Stomach (tissue), 4 donors: ENCODE measurements around the gene ATP8B4.

Experiments
- CTCF ChIP-seq, 7 experiments: fragments of 450-650 bp in 4 of 7; fragments of 200-600 bp in 3 of 7; sonication (generic) in 3 of 7; IDR thresholded peaks; one replicate each; pipeline ENCODE4 v1.5.1; 2016 to 2019; ENCODE audit warnings: antibody characterized with exemption in 7 of 7, control low read depth in 2 of 7, mild to moderate bottlenecking in 1 of 7
- EP300 ChIP-seq: sonication (generic); formaldehyde crosslinking; IDR thresholded peaks from one replicate; pipeline ENCODE4 v1.6.1; 2017; ENCODE audit warnings: antibody characterized with exemption
- POLR2A ChIP-seq, 4 donors: fragments of 450-650 bp; IDR thresholded peaks; one replicate each; pipeline ENCODE4 v1.6.1; 2016; ENCODE audit warnings: antibody characterized with exemption in 4 of 4, control low read depth in 2 of 4, mild to moderate bottlenecking in 1 of 4, moderate library complexity in 1 of 4
- POLR2AphosphoS5 ChIP-seq, 3 donors: sonication (generic); formaldehyde crosslinking; IDR thresholded peaks; one replicate each; pipeline ENCODE4 v1.6.1; 2016; ENCODE audit warnings: antibody characterized with exemption in 3 of 3

- TF ChIP-seq CTCF (IDR thresholded peaks at IDR 0.05) = no peak
- TF ChIP-seq POLR2A (IDR thresholded peaks at IDR 0.05) = no peak
- no peak for TF ChIP-seq EP300
- TF ChIP-seq POLR2AphosphoS5 (IDR thresholded peaks at IDR 0.05) = no peak
These were observed 210.6 kb downstream of the ATP8B4 start for GRCh38 chr15:49908236-49908932.
